IMR-90 (cell line): ENCODE data around the gene PARD3. TPM values are rescaled to one million over a fixed set of nuclear protein-coding genes. Genes with fewer than 3 reads are reported as not detected.

ENCODE experiments used
- ATAC-seq: fragments of 200-7000 bp; cut with Tn5 transposase; 2 replicates; pipeline ENCODE4 v1.9.1; 2020; ENCODE audit warnings: low read depth, mild to moderate bottlenecking, moderate library complexity
- BruUV-seq: library from RNA; stranded (reverse); fragments of 400-500 nt; replicated peaks from 2 replicates; lab custom pipeline; 2021; lab: Mats Ljungman, UMichigan
- CTCF ChIA-PET: fragments of 300-600 bp; formaldehyde crosslinking; extraction: SDS; loops from one replicate; lab custom pipeline; 2021; ENCODE audit warnings: antibody characterized with exemption; lab: Yijun Ruan, JAX
- POLR2A ChIA-PET: fragments of 300-600 bp; sonication (Branson Sonifier 250); formaldehyde crosslinking; loops from one replicate; lab custom pipeline; 2022; ENCODE audit warnings: antibody characterized with exemption; ENCODE audit not compliant: unreplicated experiment; lab: Charles Lee
- DNase-seq: peaks from one replicate; pipeline ENCODE4 v3.0.0; 2013
- H2AFZ ChIP-seq: replicated peaks from 2 replicates; pipeline ENCODE3; 2013; ENCODE audit warnings: low read length, mild to moderate bottlenecking; ENCODE audit not compliant: poor library complexity
- H2AK5ac ChIP-seq: 2 replicates; pipeline ENCODE4 v1.6.1; 2013; ENCODE audit warnings: low read depth, low read length, inconsistent platforms
- H2AK9ac ChIP-seq: replicated peaks from 2 replicates; pipeline ENCODE3; 2013; ENCODE audit warnings: mild to moderate bottlenecking, low read depth, low read length, moderate library complexity; ENCODE audit not compliant: poor library complexity
- H2BK120ac ChIP-seq: 2 replicates; pipeline ENCODE4 v1.6.1; 2013; ENCODE audit warnings: low read depth, low read length, inconsistent platforms
- H2BK15ac ChIP-seq: 3 replicates; pipeline ENCODE4 v1.6.1; 2013; ENCODE audit warnings: low read depth, low read length, inconsistent platforms
- H2BK20ac ChIP-seq: 2 replicates; pipeline ENCODE4 v1.6.1; 2013; ENCODE audit warnings: low read depth, mild to moderate bottlenecking, inconsistent platforms, low read length, moderate library complexity
- H2BK5ac ChIP-seq: 2 replicates; pipeline ENCODE4 v1.6.1; 2013; ENCODE audit warnings: mild to moderate bottlenecking, low read depth, low read length, inconsistent platforms; ENCODE audit not compliant: poor library complexity, severe bottlenecking
- H3K14ac ChIP-seq: replicated peaks from 2 replicates; pipeline ENCODE4 v1.6.1; 2013; ENCODE audit warnings: low read depth, low read length, inconsistent platforms
- H3K18ac ChIP-seq: 2 replicates; pipeline ENCODE4 v1.6.1; 2013; ENCODE audit warnings: low read depth, low read length, control low read depth
- H3K23ac ChIP-seq: 2 replicates; pipeline ENCODE4 v1.6.1; 2013; ENCODE audit warnings: low read depth, low read length, inconsistent platforms
- H3K27ac ChIP-seq: 2 replicates; pipeline ENCODE4 v1.5.1; 2013; ENCODE audit warnings: mild to moderate bottlenecking, control low read depth, low read length; ENCODE audit not compliant: insufficient read depth
- H3K27me3 ChIP-seq: 2 replicates; pipeline ENCODE4 v1.6.1; 2013; ENCODE audit warnings: low read length; ENCODE audit not compliant: control insufficient read depth, insufficient read depth
- H3K36me3 ChIP-seq: 2 replicates; pipeline ENCODE4 v1.6.1; 2013; ENCODE audit warnings: low read length, mixed read lengths; ENCODE audit not compliant: control insufficient read depth, insufficient read depth
- H3K4ac ChIP-seq: 2 replicates; pipeline ENCODE4 v1.6.1; 2013; ENCODE audit warnings: low read depth, low read length, inconsistent platforms
- H3K4me1 ChIP-seq: 2 replicates; pipeline ENCODE4 v1.6.1; 2013; ENCODE audit warnings: low read length, mixed read lengths; ENCODE audit not compliant: control insufficient read depth, insufficient read depth
- H3K4me2 ChIP-seq: 2 replicates; pipeline ENCODE4 v1.6.1; 2013; ENCODE audit warnings: low read depth, mild to moderate bottlenecking, control low read depth, low read length, moderate library complexity
- H3K4me3 ChIP-seq: 2 replicates; pipeline ENCODE4 v1.5.1; 2013; ENCODE audit warnings: low read depth, mild to moderate bottlenecking, control low read depth, low read length, moderate library complexity; ENCODE audit not compliant: insufficient read depth
- H3K56ac ChIP-seq: 2 replicates; pipeline ENCODE4 v1.6.1; 2013; ENCODE audit warnings: low read length, inconsistent platforms; ENCODE audit not compliant: insufficient read depth; ENCODE audit errors: extremely low read depth
- H3K79me1 ChIP-seq, 2 experiments: 2 replicates each; pipeline ENCODE4 v1.6.1; 2013; ENCODE audit warnings: low read length in 2 of 2, inconsistent platforms in 1 of 2, low read depth in 1 of 2
- H3K9ac ChIP-seq: 2 replicates; pipeline ENCODE4 v1.6.1; 2013; ENCODE audit warnings: low read depth, low read length, control low read depth
- H3K9me1 ChIP-seq: 2 replicates; pipeline ENCODE4 v1.6.1; 2013; ENCODE audit warnings: low read length, inconsistent platforms; ENCODE audit not compliant: insufficient read depth
- H3K9me3 ChIP-seq: 2 replicates; pipeline ENCODE4 v1.6.1; 2013; ENCODE audit warnings: low read length; ENCODE audit not compliant: control insufficient read depth, insufficient read depth
- H4K20me1 ChIP-seq: 2 replicates; pipeline ENCODE4 v1.6.1; 2013; ENCODE audit warnings: low read length, inconsistent platforms; ENCODE audit not compliant: insufficient read depth
- H4K5ac ChIP-seq: 2 replicates; pipeline ENCODE4 v1.6.1; 2013; ENCODE audit warnings: mild to moderate bottlenecking, low read depth, low read length, control low read depth
- H4K8ac ChIP-seq, 2 experiments: 2 replicates each; pipeline ENCODE4 v1.6.1; 2013; ENCODE audit warnings: low read depth in 2 of 2, low read length in 2 of 2, control low read depth in 1 of 2, inconsistent platforms in 1 of 2
- H4K91ac ChIP-seq: 2 replicates; pipeline ENCODE4 v1.6.1; 2013; ENCODE audit warnings: low read depth, low read length, inconsistent platforms; ENCODE audit not compliant: insufficient read depth
- CEBPB ChIP-seq: IDR thresholded peaks from 2 replicates; pipeline ENCODE4 v1.6.1; 2012; ENCODE audit warnings: low read depth, low read length, improper control_type of control experiment
- MAFK ChIP-seq: IDR thresholded peaks from 2 replicates; pipeline ENCODE4 v1.6.1; 2012; ENCODE audit warnings: low read depth, low read length, improper control_type of control experiment
- MAZ ChIP-seq: IDR thresholded peaks from 2 replicates; pipeline ENCODE4 v1.6.1; 2012; ENCODE audit warnings: low read depth, mild to moderate bottlenecking, low read length, improper control_type of control experiment, moderate library complexity, borderline replicate concordance
- POLR2A ChIP-seq: IDR thresholded peaks from 2 replicates; pipeline ENCODE4 v1.6.1; 2012; ENCODE audit warnings: mild to moderate bottlenecking, low read depth, low read length
- RFX5 ChIP-seq: IDR thresholded peaks from 2 replicates; pipeline ENCODE4 v1.8.0; 2012; ENCODE audit warnings: low read depth, mild to moderate bottlenecking, low read length, moderate library complexity
- WGBS, 2 experiments: methylation state at CpG; one replicate each; pipeline versions ENCODE4 v1.1.5 to v1.1.7; 2013; ENCODE audit warnings: missing lambda C conversion rate in 2 of 2; ENCODE audit not compliant: insufficient read length in 1 of 2; ENCODE audit errors: extremely low coverage in 2 of 2; 5-methylcytosine and 5-hydroxymethylcytosine counted together
- dilution Hi-C: fragments of 300-500 bp; cut with HindIII; formaldehyde crosslinking; loops from one replicate; pipeline ENCODE4 v1.14.3; 2018; ENCODE audit warnings: low sequenced_read_pairs; ENCODE audit not compliant: unreplicated experiment
- in situ Hi-C: fragments of 300-500 bp; cut with MboI; formaldehyde crosslinking; loops from 3 replicates; pipeline ENCODE4 v1.14.3; 2019; ENCODE audit warnings: low sequenced_read_pairs, inconsistent platforms, mixed read lengths
- intact Hi-C: fragments of 100-400 bp; cut with micrococcal nuclease; formaldehyde crosslinking; loops from 2 replicates; pipeline ENCODE4 v1.10.0; 2022
- polyA plus RNA-seq, 3 experiments: library from polyadenylated mRNA; depleted of rRNA; stranded (reverse); fragments of >200 nt; gene quantifications; 2 replicates each; pipeline ENCODE4 v1.2.3, GENCODE V29; 2012; ENCODE audit warnings: low replicate concordance in 1 of 3
- total RNA-seq: library from RNA; depleted of rRNA; stranded (reverse); fragments of >200 nt; gene quantifications from 2 replicates; pipeline ENCODE4 v1.2.3, GENCODE V29; 2012

PARD3 gene
- total and polyA plus RNA-seq, 2 of the 4 experiments (the other 2 are of a cell fraction): 14.6 to 37.5 TPM

DNA sequence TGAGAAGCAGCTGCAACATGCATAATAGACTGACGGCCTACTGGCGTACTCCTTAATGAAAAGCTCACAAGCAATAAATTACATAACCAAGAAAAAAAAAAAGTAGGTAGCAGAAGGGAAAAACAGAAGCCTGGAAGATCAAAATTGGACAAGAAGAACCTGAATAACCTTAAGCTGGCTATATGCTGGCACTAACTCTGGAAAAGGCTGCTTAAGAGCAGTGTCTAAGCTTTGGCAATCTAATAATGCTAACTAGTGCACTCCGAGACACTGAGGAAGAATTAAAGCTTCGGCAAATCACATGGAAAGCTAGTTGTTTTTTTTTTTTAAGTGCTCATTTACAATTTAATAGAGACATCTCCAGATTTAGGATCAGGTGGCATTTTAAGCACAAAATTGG lies 441.9 kb downstream of the PARD3 start:
- H3K4me2 ChIP-seq: no peak overlapping the region
- dilution Hi-C loops (no loop called here), in situ Hi-C loops (no loop called here), intact Hi-C loops (loop anchor here (10.0 kb wide), 1 partner anchor 252 kb away; no protein-coding TSS in a partner anchor)
- no peak overlapping the region for H2BK20ac ChIP-seq
- CTCF ChIA-PET: interaction anchor here (0.6 to 1.0 kb wide), 4 partner anchors 10 to 677 kb away, joined by 3 to 7 read pairs (median 4); no protein-coding TSS in a partner anchor
- no peaks in the 10 kb centered on the region for H3K4me1 ChIP-seq
- DNase-seq (no peak), ATAC-seq (no peak)
- H3K36me3 ChIP-seq: 0 out of 2 replicates have a peak, but pooled peaks cover 1% of the 10 kb centered on the region
- H3K9me1 ChIP-seq: no peaks in the 10 kb centered on the region
- H3K27ac ChIP-seq: no peak overlapping the region
- no TSS peak for BruUV-seq
- no peak overlapping the region for H2AK5ac ChIP-seq
- H4K5ac ChIP-seq: no peak overlapping the region
- H2AK9ac ChIP-seq: no peak overlapping the region
- no peak overlapping the region for H3K56ac ChIP-seq
- no peak overlapping the region for H4K8ac ChIP-seq
- H3K18ac ChIP-seq: no peak overlapping the region
- H4K20me1 ChIP-seq: no peaks in the 10 kb centered on the region
- no peak overlapping the region for H3K23ac ChIP-seq
- no CpG with 5 or more reads among the region's 4 CpGs for WGBS, 2 experiments
- H3K14ac ChIP-seq: no peak overlapping the region
- H2BK15ac ChIP-seq: no peak overlapping the region
- no peak overlapping the region for H3K4ac ChIP-seq
- H3K4me3 ChIP-seq: no peak overlapping the region
- H3K79me1 ChIP-seq: no peaks in the 10 kb centered on the region
- H3K9me3 ChIP-seq: no peaks in the 10 kb centered on the region
- H2BK5ac ChIP-seq: no peak overlapping the region
- TF ChIP-seq CEBPB (no peak), POLR2A (no peak), RFX5 (no peak), MAFK (no peak), MAZ (no peak)
- POLR2A ChIA-PET: no interaction called here
- no peak overlapping the region for H2BK120ac ChIP-seq
- H3K27me3 ChIP-seq: no peaks in the 10 kb centered on the region
- H4K91ac ChIP-seq: no peak overlapping the region
- H2AFZ ChIP-seq: no peak overlapping the region
- no peak overlapping the region for H3K9ac ChIP-seq
